Right renal cortex interstitium (tissue), 3 donors: ENCODE results near the gene SLC27A6. TPM values are rescaled to one million over a fixed set of nuclear protein-coding genes. Genes with fewer than 3 reads are reported as not detected.
"Not testable (repeated sequence)": the region's sequence is repeated elsewhere in the genome, so short reads cannot be mapped to it uniquely, and the experiment has no call there.

ENCODE experiments used
- DNase-seq, 3 donors: peaks; one replicate each; pipeline ENCODE4 v3.0.0-alpha.2; 2013; ENCODE audit warnings: low read depth in 3 of 3, low spot score in 2 of 3
- polyA plus RNA-seq, 3 donors: library from polyadenylated mRNA; unstranded; fragments of 120-200 nt; gene quantifications; one replicate each; pipeline ENCODE4 v1.2.1, GENCODE V29; 2013; ENCODE audit not compliant: insufficient read length in 3 of 3

Gene SLC27A6
- polyA plus RNA-seq, 3 donors: 1.00 to 2.0 (median 1.5) TPM

DNA sequence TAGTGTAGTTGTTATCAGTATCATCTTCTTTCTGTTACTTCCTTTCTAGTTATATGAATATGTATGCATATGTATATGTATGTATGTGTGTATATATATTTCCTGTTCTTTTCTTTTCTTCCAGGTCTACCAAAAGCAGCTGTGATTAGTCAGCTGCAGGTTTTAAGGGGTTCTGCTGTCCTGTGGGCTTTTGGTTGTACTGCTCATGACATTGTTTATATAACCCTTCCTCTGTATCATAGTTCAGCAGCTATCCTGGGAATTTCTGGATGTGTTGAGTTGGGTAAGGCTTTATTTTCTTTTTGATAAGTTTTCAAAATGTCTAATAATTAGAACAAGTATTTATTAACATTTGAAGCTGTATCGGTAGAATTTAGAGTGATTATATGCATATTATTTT is 23.2 kb downstream of the SLC27A6 start:
- no peak for DNase-seq

GRCh38 chr5:129001841-129002526 is 36.7 kb downstream of the SLC27A6 start:
- peak in 2 of 3 donors; percentile 30 to 31 for DNase-seq

GRCh38 chr5:129002527-129002842 is 37.2 kb downstream of the SLC27A6 start:
- no peak for DNase-seq

DNA sequence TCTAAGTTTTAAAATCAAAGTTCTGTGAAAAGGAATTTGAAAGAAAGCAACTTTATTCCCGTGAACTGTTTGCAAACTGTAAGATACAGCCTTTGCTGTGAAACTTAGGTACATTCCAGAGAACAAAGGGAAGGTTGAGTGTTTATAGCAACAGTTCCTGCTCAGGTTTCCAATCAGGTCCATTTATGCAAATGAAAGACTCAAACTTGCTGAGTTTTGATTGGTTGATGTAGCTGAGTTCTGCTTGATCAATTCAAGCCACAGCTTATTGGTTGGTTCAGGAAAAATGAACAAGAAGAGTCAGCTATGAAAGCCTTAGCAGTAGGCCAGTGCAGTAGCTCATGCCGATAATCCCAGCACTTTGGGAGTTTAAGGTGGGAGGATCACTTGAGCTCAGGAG is 37.9 kb downstream of the SLC27A6 start:
- DNase-seq: no peak

DNA sequence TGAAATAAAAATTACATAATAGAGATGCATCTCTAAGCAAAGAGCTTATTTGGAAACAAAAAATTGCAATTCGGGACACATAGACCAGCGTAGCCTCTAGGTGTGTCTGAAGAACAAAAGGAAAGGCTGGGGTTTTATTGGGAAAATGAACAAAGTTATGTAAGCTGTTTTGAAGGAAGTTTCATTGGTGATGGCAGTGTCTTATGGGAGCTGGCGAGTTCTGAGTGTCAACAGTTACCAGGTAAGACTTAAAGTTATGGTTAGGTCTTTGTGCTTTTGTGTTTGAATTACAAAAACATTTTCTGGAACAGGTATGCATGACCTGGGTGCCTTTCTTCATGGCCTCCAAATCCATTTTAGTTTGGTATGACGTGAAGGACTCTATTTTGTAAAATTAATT is 48.9 kb downstream of the SLC27A6 start:
- no peak for DNase-seq

- DNase-seq: no peak
Observed at GRCh38 chr5:129018837-129019236, 53.5 kb downstream of the SLC27A6 start.

- no peak for DNase-seq
Observed at GRCh38 chr5:129019401-129019908, 54.2 kb downstream of the SLC27A6 start.

DNA sequence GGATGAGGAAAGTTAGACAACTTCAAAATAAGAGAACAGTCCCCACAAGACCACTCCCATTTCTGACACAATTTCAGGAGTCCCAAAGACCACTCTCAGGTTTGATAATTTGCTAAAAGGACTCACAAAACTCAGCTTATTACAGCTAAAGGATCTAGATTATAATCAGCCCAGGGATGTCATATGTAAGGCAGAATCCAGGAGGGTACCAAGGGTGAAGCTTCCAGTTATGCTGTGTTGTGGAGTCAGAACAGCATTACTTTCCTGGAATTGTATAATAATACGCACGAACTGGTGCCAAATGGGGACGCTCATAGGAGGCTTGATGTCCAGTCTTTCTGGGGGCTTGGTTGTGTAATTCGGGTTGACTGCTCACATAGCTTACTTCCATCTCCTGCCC is 55.4 kb downstream of the SLC27A6 start:
- no peak for DNase-seq

DNA sequence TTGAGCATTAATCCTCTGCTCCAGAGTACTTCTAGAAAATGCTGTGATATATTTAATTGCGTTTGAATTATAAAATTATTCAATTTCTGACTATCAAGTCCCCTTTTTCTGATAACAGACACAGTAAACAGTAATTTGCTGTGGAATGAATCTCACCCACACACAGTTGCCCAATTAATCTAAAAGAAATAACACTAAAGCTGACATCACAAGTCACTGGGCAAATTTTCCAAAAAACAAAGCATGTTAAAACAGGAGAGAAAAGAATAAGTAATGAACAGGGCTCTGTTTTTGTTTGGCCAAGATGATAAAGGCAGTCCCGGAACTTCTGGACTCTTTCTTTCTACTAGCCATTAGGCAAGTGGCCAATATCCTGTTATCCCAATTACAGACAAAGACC is 56.5 kb downstream of the SLC27A6 start:
- DNase-seq: no peak

- DNase-seq: no peak
Observed at GRCh38 chr5:129022599-129022998, 57.3 kb downstream of the SLC27A6 start.

- no peak for DNase-seq
Observed at GRCh38 chr5:129027260-129027659, 62.0 kb downstream of the SLC27A6 start.

DNA sequence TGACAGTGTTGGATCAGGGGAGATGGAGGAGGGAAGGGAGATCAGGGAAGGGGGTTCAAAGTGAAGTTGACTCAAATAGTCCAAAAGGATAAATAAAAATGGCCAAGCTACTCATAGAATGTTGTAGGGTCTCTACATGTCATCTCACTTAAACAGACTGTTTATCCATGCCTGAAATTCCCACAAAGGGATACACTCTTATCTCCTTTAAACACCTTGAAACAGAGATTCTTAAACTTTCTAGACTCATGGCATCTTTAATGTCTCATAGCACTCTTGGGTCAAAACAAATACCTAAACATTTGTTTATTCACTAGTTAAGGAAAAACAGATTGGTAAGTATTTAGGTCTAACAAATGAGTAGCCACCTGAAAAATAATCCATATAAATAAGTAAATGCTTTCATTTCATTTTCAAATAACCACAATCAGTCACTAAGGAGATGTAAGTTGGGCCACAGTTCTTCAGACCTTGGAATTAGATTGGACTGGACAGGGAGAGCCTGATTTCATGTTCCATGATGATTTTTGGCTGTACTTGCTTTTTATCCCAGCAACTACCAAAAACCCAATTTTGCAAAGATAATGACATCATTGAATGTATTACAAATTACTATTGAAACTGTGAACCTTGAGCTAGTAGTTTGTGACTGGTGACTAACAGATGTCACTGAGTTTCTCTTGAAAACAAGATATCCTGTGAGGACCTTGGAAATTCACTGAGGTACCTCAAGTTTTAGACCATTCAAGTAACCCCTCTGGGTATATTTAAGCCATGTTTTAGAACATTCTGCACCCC is 66.8 kb downstream of the SLC27A6 start:
- no peak for DNase-seq

- not testable (repeated sequence) for DNase-seq
Observed at GRCh38 chr5:129036257-129036656, 71.0 kb downstream of the SLC27A6 start.

DNA sequence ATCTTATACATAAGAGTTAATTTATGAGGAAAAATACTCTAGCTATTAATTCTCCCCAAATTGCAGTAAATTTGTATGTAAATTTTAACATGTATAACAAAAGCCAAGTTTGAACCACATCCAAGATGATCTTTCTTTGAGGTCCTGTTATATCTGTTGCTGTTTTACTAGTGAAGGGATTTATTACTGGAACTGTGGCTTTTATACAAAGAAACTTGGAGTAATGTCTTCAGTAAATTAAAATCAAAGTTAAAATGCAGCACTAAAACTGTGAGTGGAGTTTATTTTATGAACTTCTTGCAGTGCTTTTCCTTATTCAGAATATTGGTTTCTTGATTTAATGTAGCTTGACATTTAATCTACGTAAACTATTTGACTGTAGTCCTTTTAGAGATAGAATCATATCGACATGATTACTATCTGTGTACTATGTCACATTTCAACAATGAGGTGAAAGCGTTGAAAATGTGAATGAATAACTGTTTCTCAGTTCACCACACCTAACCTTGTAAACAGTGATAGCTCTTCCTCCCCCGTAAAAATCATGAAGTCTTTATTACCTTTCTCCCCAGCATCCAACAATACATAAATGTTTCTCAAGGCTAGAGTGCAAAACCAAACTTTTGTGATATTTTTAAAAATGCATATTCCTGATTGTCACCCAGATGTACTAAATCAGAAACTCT is 76.1 kb downstream of the SLC27A6 start:
- DNase-seq: peak in 2 of 3 donors; percentile 33 to 55

DNA sequence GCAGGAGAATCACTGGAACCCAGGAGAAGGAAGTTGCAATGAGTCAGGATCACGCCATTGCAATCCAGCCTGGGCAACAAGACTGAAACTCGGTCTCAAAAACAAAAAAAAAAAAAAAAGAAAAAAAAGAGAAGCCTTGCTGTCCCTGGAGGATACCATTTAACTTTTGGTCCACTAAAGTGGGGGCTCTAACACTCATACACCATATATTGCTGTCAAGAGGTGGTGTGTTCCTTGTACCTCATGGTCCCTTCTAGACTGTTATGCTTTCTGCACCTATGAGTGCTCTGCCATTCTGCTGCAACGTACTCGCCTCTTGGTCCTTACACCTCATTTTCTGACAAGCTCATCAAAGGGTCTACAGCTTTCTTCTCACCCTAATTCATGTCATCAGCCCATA is 77.0 kb downstream of the SLC27A6 start:
- no peak for DNase-seq

DNA sequence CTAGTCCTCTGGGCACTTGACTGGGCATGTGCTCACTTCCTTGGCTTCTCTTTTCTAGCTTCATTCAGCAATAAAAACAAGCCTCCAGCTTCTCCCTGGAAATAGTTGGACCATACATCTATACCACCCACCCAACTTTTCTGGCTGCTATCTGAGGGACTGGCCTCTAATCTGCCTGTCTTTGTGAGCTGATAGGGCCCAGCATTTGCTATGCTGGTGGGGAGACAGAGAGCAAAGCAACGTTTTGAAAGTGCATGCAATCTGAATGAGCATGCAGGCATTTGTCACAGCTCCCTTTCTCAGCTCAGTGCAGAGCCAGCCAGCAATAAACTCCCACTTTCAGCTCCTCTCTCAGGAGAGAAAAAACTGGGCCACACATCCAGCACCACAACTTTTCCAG is 78.6 kb downstream of the SLC27A6 start:
- DNase-seq: no peak

DNA sequence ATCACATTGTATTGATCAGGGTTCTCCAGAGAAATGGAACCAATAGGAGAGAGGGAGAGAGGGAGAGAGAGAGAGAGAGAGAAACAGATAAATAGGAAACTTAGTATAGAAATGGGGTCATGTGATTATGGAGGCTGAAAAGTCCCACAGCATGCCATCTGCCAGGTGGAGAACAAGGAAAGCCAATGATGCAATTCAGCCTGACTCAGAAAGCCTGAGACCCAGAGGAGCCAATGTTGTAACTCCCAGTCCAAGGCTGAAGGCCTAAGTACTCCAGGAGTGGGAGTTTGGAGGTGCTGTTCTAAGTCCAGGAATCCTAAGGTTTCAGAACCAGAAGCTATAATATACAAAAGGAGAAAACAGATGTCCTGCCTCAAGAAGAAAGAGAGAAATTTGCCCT is 80.9 kb downstream of the SLC27A6 start:
- DNase-seq: no peak

- DNase-seq: no peak
Observed at GRCh38 chr5:129048509-129048908, 83.2 kb downstream of the SLC27A6 start.

DNA sequence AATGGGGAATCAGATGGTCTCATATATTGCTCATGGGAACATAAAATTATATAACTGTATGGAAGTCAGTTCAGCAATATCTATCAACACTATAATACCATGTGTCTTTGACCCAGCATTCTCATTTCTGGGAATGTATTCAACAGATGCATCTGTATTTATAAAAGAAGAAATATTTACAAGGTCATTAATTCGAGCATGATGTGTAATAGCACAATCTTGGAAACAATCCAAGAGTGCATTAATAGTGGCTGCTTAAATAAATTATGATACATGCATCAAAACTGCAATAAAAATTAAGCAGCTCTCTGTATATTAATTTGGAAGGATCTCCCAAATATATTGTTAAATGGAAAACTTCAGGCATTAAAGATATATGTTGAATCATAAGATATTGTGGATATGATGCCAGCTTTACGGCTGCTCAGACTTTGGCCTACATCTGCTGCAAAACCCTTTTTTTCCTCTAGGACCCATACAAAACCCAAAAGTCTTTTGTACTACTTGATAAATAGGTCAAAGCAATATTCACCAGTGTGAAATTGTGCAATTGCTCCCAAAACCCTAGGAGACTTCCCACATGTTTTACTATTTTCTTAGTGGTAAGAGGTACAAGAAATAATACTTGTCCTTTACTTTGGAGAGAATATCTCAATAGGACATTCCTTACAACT is 84.0 kb downstream of the SLC27A6 start:
- DNase-seq: peak in 2 of 3 donors; percentile 3 to 25

GRCh38 chr5:129051283-129051682 is 86.0 kb downstream of the SLC27A6 start:
- no peak for DNase-seq

DNA sequence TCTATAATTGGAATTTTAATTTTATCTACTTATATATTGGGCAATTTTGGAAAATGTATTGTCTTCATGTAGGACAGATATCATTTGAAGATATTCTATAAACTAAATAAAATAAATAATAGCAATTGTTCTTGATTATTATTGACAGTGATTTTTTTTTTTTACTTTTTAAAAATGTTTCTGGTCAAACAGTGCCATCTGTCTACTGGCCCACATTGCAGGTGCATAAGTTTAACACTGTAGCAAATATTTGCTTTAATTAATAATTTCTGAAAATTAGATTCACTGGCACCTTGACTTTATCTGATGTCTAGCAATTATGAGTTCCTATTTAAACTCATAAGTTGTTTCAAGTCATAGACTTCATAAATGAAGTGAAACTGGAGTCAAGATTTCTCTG is 88.2 kb downstream of the SLC27A6 start:
- no peak for DNase-seq
